Heart left ventricle (tissue), 16 donors: ENCODE results near the gene CCDC85B. TPM values are rescaled to one million over a fixed set of nuclear protein-coding genes. Genes with fewer than 3 reads are reported as not detected.

Experiments
- ATAC-seq, 4 donors: fragments of 200-7000 bp; cut with Tn5 transposase; one replicate each; pipeline ENCODE4 v1.9.1; 2020 to 2022; ENCODE audit warnings: moderate library complexity in 4 of 4, mild to moderate bottlenecking in 3 of 4, moderate number of reproducible peaks in 1 of 4
- DNase-seq, 5 donors: peaks; one replicate each; pipeline ENCODE4 v3.0.0-alpha.2; 2020
- H3K27ac ChIP-seq, 12 donors: fragments of 200-600 bp; sonication (generic) in 4 of 12; one replicate each; pipeline versions ENCODE4 v1.5.0 to v1.8.0; 2016 to 2022; ENCODE audit warnings: mild to moderate bottlenecking in 2 of 12
- H3K27me3 ChIP-seq, 9 donors: fragments of 200-600 bp; sonication (generic) in 2 of 9; one replicate each; pipeline versions ENCODE4 v1.5.1 to v1.8.0; 2016 to 2022; ENCODE audit warnings: mild to moderate bottlenecking in 3 of 9
- H3K36me3 ChIP-seq, 9 donors: fragments of 200-600 bp; sonication (generic) in 2 of 9; one replicate each; pipeline versions ENCODE4 v1.5.0 to v1.8.0; 2018 to 2022; ENCODE audit warnings: mild to moderate bottlenecking in 2 of 9
- H3K4me1 ChIP-seq, 12 donors: fragments of 200-600 bp; sonication (generic) in 4 of 12; one replicate each; pipeline versions ENCODE4 v1.5.0 to v1.8.0; 2016 to 2022; ENCODE audit warnings: mild to moderate bottlenecking in 3 of 12
- H3K4me3 ChIP-seq, 12 donors: fragments of 200-600 bp; sonication (generic) in 4 of 12; one replicate each; pipeline versions ENCODE4 v1.5.0 to v1.8.0; 2017 to 2022; ENCODE audit warnings: mild to moderate bottlenecking in 9 of 12, moderate library complexity in 4 of 12
- H3K9me3 ChIP-seq, 12 donors: fragments of 200-600 bp; sonication (generic) in 4 of 12; one replicate each; pipeline versions ENCODE4 v1.5.0 to v1.8.0; 2016 to 2022; ENCODE audit warnings: mild to moderate bottlenecking in 1 of 12
- POLR2A ChIP-seq, 2 donors: fragments of 450-650 bp; IDR thresholded peaks; one replicate each; pipeline ENCODE4 v1.6.1; 2017; ENCODE audit warnings: antibody characterized with exemption in 2 of 2, mild to moderate bottlenecking in 2 of 2, moderate library complexity in 2 of 2
- WGBS, 4 donors: extraction: QIAGEN DNeasy Blood & Tissue Kit in 2 of 4; methylation state at CpG; one replicate each; pipeline versions ENCODE4 v1.1.5 to v1.1.7; 2013 to 2018; 5-methylcytosine and 5-hydroxymethylcytosine counted together
- intact Hi-C, 10 donors: fragments of 100-400 bp; cut with DNase I; formaldehyde crosslinking; loops; one replicate each; pipeline versions ENCODE4 v1.11.1 to v1.14.2; 2022
- polyA plus RNA-seq, 2 donors: library from polyadenylated mRNA; stranded (reverse); fragments of 200-250 nt; gene quantifications; one replicate each; pipeline ENCODE4 v1.2.3, GENCODE V29; 2013
- total RNA-seq, 9 donors: library from RNA; depleted of rRNA in 2 of 9; stranded (reverse); fragments of >200 nt in 2 of 9; fragmentation: NEBNext Ultra II Directional in 3 of 9; extraction: Animal tissue kit (Norgen Biotek cat#: 25700) in 3 of 9; gene quantifications; one replicate each; pipeline versions ENCODE4 v1.1.0 to v1.2.4, GENCODE V29; 2016 to 2023
- TF ChIP-seq, protein P1 (sequence below), 12 donors: fragments of 200-600 bp; sonication (generic) in 4 of 12; IDR thresholded peaks; one replicate each; pipeline versions ENCODE4 v1.5.0 to v1.8.0; 2018 to 2022; ENCODE audit warnings: antibody characterized with exemption in 12 of 12, mild to moderate bottlenecking in 5 of 12
- donor health status: ischemic (EF 13 %, LVEDD 7.1; RV severe dilation, severe dysfunction).
- donor health status: healthy with polysubstance abuse.
- donor health status: DM: no; HTN: yes; CAD: no.
- donor health status: DM: no; HTN: no; CAD: no.
- donor health status: ischemic (EF 25% LVEDD 6.9; RV normal size, moderate dysfunction).
- donor health status: ischemic (EF 25% LVEDD 5.7; RV mildly dilated, moderate dysfunction).
- donor health status: healthy.
- donor health status: DM: yes; HTN: yes; CAD: no.
- donor health status: ischemic (EF 35%, LVEDD 5.7; RV mildly dilated, moderate dysfunction).
- donor health status: nonischemic (EF 11% LVEDD 7.7; RV severe dilation, severe dysfunction).
- donor health status: DM: yes; HTN: yes; CAD: no.
- donor health status: PGD.
- donor health status: ischemic (EF 29% LVEDD 5.4; RV normal size, mild dysfunction).
- donor health status: nonischemic (EF 23%, LVEDD 6.1; RV moderate dilation, normal function).

The CCDC85B gene
- total and polyA plus RNA-seq, 11 donors: 31.3 to 78.1 (median 36.9) TPM

DNA sequence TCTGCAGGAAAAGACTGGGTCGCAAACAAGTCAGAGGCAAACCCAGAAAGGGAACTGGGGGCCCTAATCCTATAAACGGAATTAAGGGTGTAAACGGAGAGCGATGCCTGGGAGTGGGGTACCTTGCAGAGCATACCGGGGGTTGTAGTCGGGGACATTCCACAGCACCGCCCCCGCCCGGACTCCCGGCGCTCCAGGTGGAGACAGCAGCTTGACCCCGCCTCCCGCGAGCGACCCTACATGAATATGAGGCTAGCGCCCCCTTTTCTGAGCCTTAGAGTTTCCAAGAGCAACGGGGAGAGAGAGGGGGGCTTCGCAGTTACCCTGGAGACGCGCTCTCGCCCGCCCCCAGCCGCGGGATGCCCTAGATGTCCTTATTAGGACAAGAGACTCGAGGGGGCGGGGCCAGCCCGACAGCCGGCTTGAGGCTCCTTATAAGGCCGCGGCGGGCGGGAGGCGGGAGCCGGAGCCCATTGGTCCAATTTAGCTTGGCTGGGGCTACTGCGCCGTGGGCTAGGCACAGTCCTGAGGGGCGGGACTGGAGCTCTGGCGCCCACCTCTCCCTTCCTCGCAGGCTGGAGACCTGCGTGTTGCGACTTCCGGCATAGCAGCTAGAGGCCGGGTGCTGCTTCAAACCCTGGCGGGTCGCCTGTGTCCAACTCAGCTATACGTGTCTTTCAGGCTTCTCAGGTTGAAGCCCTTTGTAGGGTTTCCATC lies 31.2 kb upstream of the CCDC85B start:
- H3K9me3 ChIP-seq: no peaks in the 10 kb centered on the region
- 0% methylated on average over 25 to 46 of the region's 46 CpGs for WGBS, 4 donors
- intact Hi-C loops: loop anchor here in 4 of 10 donors (1.0 to 10.0 kb wide), 6 partner anchors 14 to 406 kb away; partner anchors contain the start of genes EFEMP2 (in 2 of the 4), FIBP (in 2 of the 4), PCNX3 (in 1 of the 4) and RAB1B (in 1 of the 4)
- ATAC-seq (peak; percentile 77 to 87 (median 83)), DNase-seq (peak; percentile 99 to 100 (median 99))
- H3K4me1 ChIP-seq: peaks cover 0 to 57% (median 32%) of the 10 kb centered on the region in 12 donors
- peak; percentile 82 to 98 for TF ChIP-seq POLR2A (IDR thresholded peaks at IDR 0.05)
- TF ChIP-seq, protein P1, sequence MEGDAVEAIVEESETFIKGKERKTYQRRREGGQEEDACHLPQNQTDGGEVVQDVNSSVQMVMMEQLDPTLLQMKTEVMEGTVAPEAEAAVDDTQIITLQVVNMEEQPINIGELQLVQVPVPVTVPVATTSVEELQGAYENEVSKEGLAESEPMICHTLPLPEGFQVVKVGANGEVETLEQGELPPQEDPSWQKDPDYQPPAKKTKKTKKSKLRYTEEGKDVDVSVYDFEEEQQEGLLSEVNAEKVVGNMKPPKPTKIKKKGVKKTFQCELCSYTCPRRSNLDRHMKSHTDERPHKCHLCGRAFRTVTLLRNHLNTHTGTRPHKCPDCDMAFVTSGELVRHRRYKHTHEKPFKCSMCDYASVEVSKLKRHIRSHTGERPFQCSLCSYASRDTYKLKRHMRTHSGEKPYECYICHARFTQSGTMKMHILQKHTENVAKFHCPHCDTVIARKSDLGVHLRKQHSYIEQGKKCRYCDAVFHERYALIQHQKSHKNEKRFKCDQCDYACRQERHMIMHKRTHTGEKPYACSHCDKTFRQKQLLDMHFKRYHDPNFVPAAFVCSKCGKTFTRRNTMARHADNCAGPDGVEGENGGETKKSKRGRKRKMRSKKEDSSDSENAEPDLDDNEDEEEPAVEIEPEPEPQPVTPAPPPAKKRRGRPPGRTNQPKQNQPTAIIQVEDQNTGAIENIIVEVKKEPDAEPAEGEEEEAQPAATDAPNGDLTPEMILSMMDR (IDR thresholded peaks at IDR 0.05): peak in 5 of 12 donors; percentile 7 to 42 (median 21)
- H3K27ac ChIP-seq: peak overlapping the region; percentile 94 to 99 (median 98)
- peak overlapping the region; percentile 74 to 100 (median 92) for H3K4me3 ChIP-seq
- peaks cover 0 to 51% (median 48%) of the 10 kb centered on the region in 9 donors for H3K36me3 ChIP-seq
- H3K27me3 ChIP-seq: no peaks in the 10 kb centered on the region

DNA sequence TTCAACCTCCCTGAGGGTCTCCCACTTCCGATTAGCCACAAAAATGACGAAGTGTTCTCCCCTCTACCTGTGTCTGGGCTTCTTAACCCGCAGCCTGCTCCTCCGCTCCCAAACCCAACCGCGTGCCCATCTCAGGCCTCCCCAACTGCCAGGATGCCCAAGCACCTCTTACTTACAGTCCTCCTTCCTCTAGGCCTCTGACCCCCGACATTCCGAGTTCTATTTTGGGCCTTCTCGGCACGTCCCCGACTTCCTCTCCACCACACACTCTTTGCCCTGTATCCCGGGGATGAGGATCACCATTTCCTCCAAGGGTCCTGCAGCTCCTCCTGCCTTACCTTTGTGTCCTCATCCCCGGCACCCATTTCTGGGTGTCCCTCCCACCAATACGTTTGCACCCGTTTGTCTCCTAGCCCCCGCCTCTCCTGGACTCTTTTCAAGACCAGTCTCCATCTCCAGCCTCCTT lies 30.6 kb upstream of the CCDC85B start:
- H3K4me1 ChIP-seq: peaks cover 0 to 56% (median 32%) of the 10 kb centered on the region in 12 donors
- peaks cover 0 to 51% (median 48%) of the 10 kb centered on the region in 9 donors for H3K36me3 ChIP-seq
- 1 to 2% (median 1%) methylated on average over 16 of the region's 16 CpGs for WGBS, 4 donors
- no peaks in the 10 kb centered on the region for H3K27me3 ChIP-seq
- DNase-seq: peak in 1 of 5 donors; percentile 55
- ATAC-seq: no peak
- TF ChIP-seq POLR2A (IDR thresholded peaks at IDR 0.05): no peak
- intact Hi-C loops: loop anchor here in 6 of 10 donors (1.0 to 10.0 kb wide), 10 partner anchors 13 to 485 kb away; partner anchors contain the start of genes FIBP (in 4 of the 6), EFEMP2 (in 2 of the 6), B4GAT1 (in 1 of the 6) and BRMS1 (in 1 of the 6)
- peak overlapping the region; percentile 70 to 100 (median 82) for H3K4me3 ChIP-seq
- H3K9me3 ChIP-seq: no peaks in the 10 kb centered on the region
- peak overlapping the region; percentile 94 to 99 (median 98) for H3K27ac ChIP-seq

DNA sequence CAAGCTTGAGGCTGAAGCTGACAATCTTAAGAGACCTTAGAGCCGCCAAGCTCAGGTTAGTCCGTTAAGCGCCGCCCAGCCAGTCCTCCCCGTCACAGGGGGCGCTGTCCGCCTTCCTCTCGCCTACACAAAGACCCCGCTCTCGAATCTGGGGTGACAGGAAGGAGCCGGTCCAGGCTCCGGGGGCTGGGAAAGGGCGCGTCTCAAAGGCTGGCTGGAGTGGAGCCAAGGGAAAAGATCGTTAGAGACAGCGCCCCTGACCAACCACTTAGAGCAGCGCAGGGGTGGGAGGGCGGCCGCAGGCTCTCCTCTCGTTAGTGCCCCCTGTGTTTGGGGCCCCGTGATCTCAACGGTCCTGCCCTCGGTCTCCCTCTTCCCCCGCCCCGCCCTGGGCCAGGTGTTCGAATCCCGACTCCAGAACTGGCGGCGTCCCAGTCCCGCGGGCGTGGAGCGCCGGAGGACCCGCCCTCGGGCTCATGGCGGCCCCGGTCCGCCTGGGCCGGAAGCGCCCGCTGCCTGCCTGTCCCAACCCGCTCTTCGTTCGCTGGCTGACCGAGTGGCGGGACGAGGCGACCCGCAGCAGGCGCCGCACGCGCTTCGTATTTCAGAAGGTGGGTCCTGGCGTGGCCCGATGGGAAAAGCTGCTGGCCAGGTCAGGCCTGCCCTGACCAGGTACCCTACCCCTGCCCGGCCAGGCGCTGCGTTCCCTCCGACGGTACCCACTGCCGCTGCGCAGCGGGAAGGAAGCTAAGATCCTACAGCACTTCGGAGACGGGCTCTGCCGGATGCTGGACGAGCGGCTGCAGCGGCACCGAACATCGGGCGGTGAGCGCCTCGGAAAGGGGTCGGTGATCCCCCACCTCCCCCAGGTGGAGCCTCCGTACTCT lies 30.0 kb upstream of the CCDC85B start, which contains the start of gene MUS81:
TSS of gene MUS81 (plus strand) at position 156 of the 887 bp plus-strand sequence. CDS start at position 477, 321 bp downstream.
- DNase-seq (peak; percentile 97 to 98 (median 98)), ATAC-seq (peak; percentile 63 to 77 (median 71))
- no peaks in the 10 kb centered on the region for H3K9me3 ChIP-seq
- peak within 1 kb of the TSS; percentile 94 to 99 (median 98) for H3K27ac ChIP-seq
- H3K4me3 ChIP-seq: peak within 1 kb of the TSS; percentile 74 to 100 (median 92)
- peaks cover 0 to 49% (median 32%) of the 10 kb centered on the region in 12 donors for H3K4me1 ChIP-seq
- H3K27me3 ChIP-seq: no peaks in the 10 kb centered on the region
- H3K36me3 ChIP-seq: peaks cover 0 to 51% (median 48%) of the 10 kb centered on the region in 9 donors
- intact Hi-C loops: loop anchor here in 5 of 10 donors (1.0 to 10.0 kb wide), 6 partner anchors 13 to 484 kb away; partner anchors contain the start of genes FIBP (in 2 of the 5), B4GAT1 (in 1 of the 5), BRMS1 (in 1 of the 5) and C11orf68 (in 1 of the 5)
- 0 to 1% (median 0%) methylated on average over 18 to 78 of the region's 78 CpGs for WGBS, 4 donors
- TF ChIP-seq POLR2A (IDR thresholded peaks at IDR 0.05): peak; percentile 38 to 73
- TF ChIP-seq, protein P1 (IDR thresholded peaks at IDR 0.05): peak; percentile 82 to 95 (median 90)

DNA sequence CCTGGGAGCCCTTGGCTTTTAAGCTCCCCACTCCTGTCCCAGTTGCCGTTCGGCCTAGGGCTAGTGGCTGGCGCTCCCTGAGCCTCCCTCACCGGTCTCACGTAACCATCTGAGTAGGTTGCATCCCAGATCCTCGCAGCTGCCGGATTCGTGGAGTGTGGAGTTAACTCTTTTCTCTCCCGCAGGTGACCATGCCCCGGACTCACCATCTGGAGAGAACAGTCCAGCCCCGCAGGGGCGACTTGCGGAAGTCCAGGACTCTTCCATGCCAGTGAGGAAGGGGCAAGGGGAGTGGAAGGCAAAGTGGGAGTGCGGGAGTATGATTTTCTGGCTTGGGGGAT lies 29.3 kb upstream of the CCDC85B start:
- DNase-seq (peak in 4 of 5 donors; percentile 14 to 65 (median 38)), ATAC-seq (no peak)
- Histone ChIP-seq H3K9me3 (no peaks in the 10 kb centered on the region), H3K4me3 (peak overlapping the region; percentile 70 to 100 (median 82)), H3K4me1 (peaks cover 0 to 43% (median 29%) of the 10 kb centered on the region in 12 donors), H3K27ac (peak overlapping the region; percentile 94 to 99 (median 98)), H3K36me3 (peaks cover 0 to 51% (median 48%) of the 10 kb centered on the region in 9 donors), H3K27me3 (no peaks in the 10 kb centered on the region)
- TF ChIP-seq, protein P1 (IDR thresholded peaks at IDR 0.05): no peak
- TF ChIP-seq POLR2A (IDR thresholded peaks at IDR 0.05): no peak
- 9 to 20% (median 10%) methylated on average over 6 to 14 of the region's 14 CpGs for WGBS, 4 donors
- intact Hi-C loops: loop anchor here in 3 of 10 donors (2.0 to 10.0 kb wide), 3 partner anchors 28 to 484 kb away; partner anchors contain the start of genes B4GAT1 (in 1 of the 3), BRMS1 (in 1 of the 3), C11orf68 (in 1 of the 3) and DRAP1 (in 1 of the 3)
